ENCODE results near the gene RAB18. TPM values are rescaled to one million over a fixed set of nuclear protein-coding genes. Genes with fewer than 3 reads are reported as not detected.

RAB18 gene
- total RNA-seq, 1 donor from 2014 or later, result 162 TPM

GRCh38 chr10:27457261-27457945 is 46.7 kb upstream of the RAB18 start:
- TF ChIP-seq EZH2 (IDR thresholded peaks at IDR 0.05; ENCODE audit: insufficient read depth, low read length) (no peak), CTCF (IDR thresholded peaks at IDR 0.05; ENCODE audit: insufficient read depth, low read depth, low read length) (no peak)
- Histone ChIP-seq H3K27me3 (ENCODE audit: insufficient read depth, low read length) (no peaks in the 10 kb centered on the region), H4K20me1 (ENCODE audit: insufficient read depth, low read length) (no peaks in the 10 kb centered on the region), H3K4me2 (ENCODE audit: low read length) (no peak overlapping the region), H3K4me1 (ENCODE audit: insufficient read depth, low read length) (no peaks in the 10 kb centered on the region), H2AFZ (ENCODE audit: low read depth, low read length) (no peak overlapping the region), H3K79me2 (ENCODE audit: insufficient read depth, low read length) (no peaks in the 10 kb centered on the region), H3K27ac (ENCODE audit: low read depth, low read length) (no peak overlapping the region), H3K36me3 (ENCODE audit: insufficient read depth, low read length) (no peaks in the 10 kb centered on the region), H3K9ac (ENCODE audit: low read length) (no peak overlapping the region), H3K9me3 (ENCODE audit: insufficient read depth, low read depth, low read length) (no peaks in the 10 kb centered on the region), H3K4me3 (ENCODE audit: insufficient read depth, low read depth, low read length) (no peak overlapping the region)
- no peak for DNase-seq (ENCODE audit: low read depth)
- no peak overlapping the region for H3K27ac Mint-ChIP-seq (ENCODE audit: unreplicated experiment)
- no peaks in the 10 kb centered on the region for H3K9me3 Mint-ChIP-seq (ENCODE audit: unreplicated experiment)
- H3K4me3 Mint-ChIP-seq (ENCODE audit: unreplicated experiment), result no peak overlapping the region
- no peaks in the 10 kb centered on the region for H3K4me1 Mint-ChIP-seq (ENCODE audit: low read depth, unreplicated experiment)
- no peak for FAIRE-seq
- no peaks in the 10 kb centered on the region for H3K27me3 Mint-ChIP-seq (ENCODE audit: low read depth, unreplicated experiment)
- H3K36me3 Mint-ChIP-seq (ENCODE audit: low read depth, unreplicated experiment), result no peaks in the 10 kb centered on the region

DNA sequence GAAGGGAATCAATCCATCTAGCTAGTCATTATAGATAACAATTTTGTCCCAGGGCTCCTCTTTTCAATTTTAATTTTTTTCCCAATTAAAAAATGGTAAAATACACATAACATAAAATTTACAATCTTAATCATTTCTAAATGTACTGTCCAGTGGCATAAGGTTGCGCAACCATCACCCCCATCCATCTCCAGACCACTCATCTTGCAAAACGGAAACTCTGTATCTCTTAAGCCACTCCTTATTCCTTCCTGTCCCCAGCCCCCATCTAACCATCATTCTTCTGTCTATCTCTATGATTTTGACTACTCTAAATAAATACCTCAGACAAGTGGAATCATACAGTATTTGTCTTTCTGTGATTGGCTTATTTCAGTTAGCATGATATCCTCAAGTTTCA is 46.1 kb upstream of the RAB18 start:
- Histone ChIP-seq H3K36me3 (ENCODE audit: insufficient read depth, low read length) (no peaks in the 10 kb centered on the region), H3K4me1 (ENCODE audit: insufficient read depth, low read length) (no peaks in the 10 kb centered on the region), H3K27ac (ENCODE audit: low read depth, low read length) (no peak overlapping the region), H3K4me2 (ENCODE audit: low read length) (no peak overlapping the region), H3K4me3 (ENCODE audit: insufficient read depth, low read depth, low read length) (no peak overlapping the region), H2AFZ (ENCODE audit: low read depth, low read length) (no peak overlapping the region), H4K20me1 (ENCODE audit: insufficient read depth, low read length) (no peaks in the 10 kb centered on the region), H3K79me2 (ENCODE audit: insufficient read depth, low read length) (no peaks in the 10 kb centered on the region), H3K27me3 (ENCODE audit: insufficient read depth, low read length) (no peaks in the 10 kb centered on the region), H3K9me3 (ENCODE audit: insufficient read depth, low read depth, low read length) (no peaks in the 10 kb centered on the region), H3K9ac (ENCODE audit: low read length) (no peak overlapping the region)
- H3K4me1 Mint-ChIP-seq (ENCODE audit: low read depth, unreplicated experiment), result no peaks in the 10 kb centered on the region
- DNase-seq (ENCODE audit: low read depth) (no peak), FAIRE-seq (no peak)
- no peaks in the 10 kb centered on the region for H3K36me3 Mint-ChIP-seq (ENCODE audit: low read depth, unreplicated experiment)
- H3K27me3 Mint-ChIP-seq (ENCODE audit: low read depth, unreplicated experiment), result no peaks in the 10 kb centered on the region
- H3K9me3 Mint-ChIP-seq (ENCODE audit: unreplicated experiment), result no peaks in the 10 kb centered on the region
- TF ChIP-seq EZH2 (IDR thresholded peaks at IDR 0.05; ENCODE audit: insufficient read depth, low read length) (no peak), CTCF (IDR thresholded peaks at IDR 0.05; ENCODE audit: insufficient read depth, low read depth, low read length) (no peak)
- no peak overlapping the region for H3K4me3 Mint-ChIP-seq (ENCODE audit: unreplicated experiment)
- H3K27ac Mint-ChIP-seq (ENCODE audit: unreplicated experiment), result no peak overlapping the region

DNA sequence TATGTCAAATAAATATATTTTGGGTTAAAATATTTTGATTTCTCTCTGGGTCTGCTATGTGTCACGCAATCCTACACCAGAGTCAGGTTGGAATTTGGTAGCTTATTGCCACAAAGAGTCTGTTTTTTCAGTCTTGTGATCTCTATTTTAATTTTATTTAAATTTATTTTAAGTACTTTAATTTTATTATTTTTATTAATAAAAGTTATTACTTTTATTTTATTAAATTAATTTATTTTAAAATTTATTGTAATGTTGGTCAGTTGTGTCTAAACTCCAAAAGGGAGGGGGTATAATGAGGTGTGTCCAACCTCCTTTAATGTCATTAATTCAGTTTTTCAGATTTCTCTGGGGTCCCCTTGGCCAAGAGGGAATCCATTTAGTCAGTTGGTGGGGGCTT is 42.8 kb upstream of the RAB18 start:
- no peak for DNase-seq (ENCODE audit: low read depth)
- no peak overlapping the region for H3K9ac ChIP-seq (ENCODE audit: low read length)
- H3K79me2 ChIP-seq (ENCODE audit: insufficient read depth, low read length), result no peaks in the 10 kb centered on the region
- Mint-ChIP-seq H3K4me3 (ENCODE audit: unreplicated experiment) (no peak overlapping the region), H3K27ac (ENCODE audit: unreplicated experiment) (no peak overlapping the region), H3K9me3 (ENCODE audit: unreplicated experiment) (no peaks in the 10 kb centered on the region), H3K27me3 (ENCODE audit: low read depth, unreplicated experiment) (no peaks in the 10 kb centered on the region), H3K4me1 (ENCODE audit: low read depth, unreplicated experiment) (no peaks in the 10 kb centered on the region), H3K36me3 (ENCODE audit: low read depth, unreplicated experiment) (no peaks in the 10 kb centered on the region)
- no peaks in the 10 kb centered on the region for H3K27me3 ChIP-seq (ENCODE audit: insufficient read depth, low read length)
- FAIRE-seq, result no peak
- TF ChIP-seq CTCF (IDR thresholded peaks at IDR 0.05; ENCODE audit: insufficient read depth, low read depth, low read length) (no peak), EZH2 (IDR thresholded peaks at IDR 0.05; ENCODE audit: insufficient read depth, low read length) (no peak)
- no peak overlapping the region for H3K27ac ChIP-seq (ENCODE audit: low read depth, low read length)
- H3K4me1 ChIP-seq (ENCODE audit: insufficient read depth, low read length), result no peaks in the 10 kb centered on the region
- no peak overlapping the region for H3K4me2 ChIP-seq (ENCODE audit: low read length)
- H4K20me1 ChIP-seq (ENCODE audit: insufficient read depth, low read length), result no peaks in the 10 kb centered on the region
- H3K36me3 ChIP-seq (ENCODE audit: insufficient read depth, low read length), result no peaks in the 10 kb centered on the region
- no peak overlapping the region for H3K4me3 ChIP-seq (ENCODE audit: insufficient read depth, low read depth, low read length)
- no peak overlapping the region for H2AFZ ChIP-seq (ENCODE audit: low read depth, low read length)
- H3K9me3 ChIP-seq (ENCODE audit: insufficient read depth, low read depth, low read length), result no peaks in the 10 kb centered on the region

All from astrocyte (in vitro differentiated cells and primary cell).